HCT116 (cell line): Measurements from ENCODE around the gene FMN1.

Experiments used
- CTCF ChIP-seq, 3 experiments: fragments of 200-600 bp in 1 of 3; sonication (generic) in 1 of 3; IDR thresholded peaks in 2 of 3; conservative IDR thresholded peaks in 1 of 3; 2 replicates each; pipeline ENCODE4 v1.5.1; 2012 to 2017; ENCODE audit warnings: low read depth in 2 of 3, low read length in 2 of 3, antibody characterized with exemption in 1 of 3, borderline replicate concordance in 1 of 3, control low read depth in 1 of 3, mild to moderate bottlenecking in 1 of 3, mixed read lengths in 1 of 3, mixed run types in 1 of 3, moderate library complexity in 1 of 3; ENCODE audit not compliant: insufficient read depth in 1 of 3
- FOSL1 ChIP-seq: IDR thresholded peaks from 2 replicates; pipeline ENCODE4 v1.6.1; 2012; ENCODE audit warnings: low read depth
- POLR2A ChIP-seq: IDR thresholded peaks from 2 replicates; pipeline ENCODE4 v1.7.0; 2011; ENCODE audit warnings: borderline replicate concordance; ENCODE audit not compliant: insufficient read depth, insufficient read length; ENCODE audit errors: extremely low read depth
- POLR2AphosphoS5 ChIP-seq: IDR thresholded peaks from 2 replicates; pipeline ENCODE4 v1.6.1; 2011; ENCODE audit warnings: mild to moderate bottlenecking, low read depth, low read length, moderate library complexity
- ZNF274 ChIP-seq: fragments of 200-500 bp; sonication (Bioruptor generic); IDR thresholded peaks from 2 replicates; pipeline ENCODE4 v1.6.1; 2014; ENCODE audit warnings: mild to moderate bottlenecking, low read depth, low read length, inconsistent platforms
- TF ChIP-seq, protein P1 (sequence below): IDR thresholded peaks from 2 replicates; pipeline ENCODE4 v1.6.1; 2012

- TF ChIP-seq ZNF274 (no peak), CTCF (IDR thresholded peaks at IDR 0.05 in 2 of 3, conservative IDR thresholded peaks at IDR 0.05 in 1 of 3; ENCODE audit: borderline replicate concordance in 1 of 3, insufficient read depth in 1 of 3, low read depth in 2 of 3, low read length in 2 of 3) (no peak), FOSL1 (no peak), POLR2A (no peak), POLR2AphosphoS5 (no peak)
- TF ChIP-seq, protein P1, sequence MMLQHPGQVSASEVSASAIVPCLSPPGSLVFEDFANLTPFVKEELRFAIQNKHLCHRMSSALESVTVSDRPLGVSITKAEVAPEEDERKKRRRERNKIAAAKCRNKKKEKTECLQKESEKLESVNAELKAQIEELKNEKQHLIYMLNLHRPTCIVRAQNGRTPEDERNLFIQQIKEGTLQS = no peak
Measured at GRCh38 chr15:32935139-32935538, 259.4 kb downstream of the FMN1 start.
